Tibial nerve (tissue), 3 donors: ENCODE results near the gene LRRC37A.
"Not testable (repeated sequence)": the region's sequence is repeated elsewhere in the genome, so short reads cannot be mapped to it uniquely, and the experiment has no call there.

ENCODE experiments used
- EP300 ChIP-seq, 2 donors: sonication (generic); formaldehyde crosslinking; IDR thresholded peaks; one replicate each; pipeline ENCODE4 v1.6.1; 2017; ENCODE audit warnings: antibody characterized with exemption in 2 of 2, mild to moderate bottlenecking in 1 of 2
- POLR2A ChIP-seq, 2 donors: fragments of 450-650 bp; IDR thresholded peaks; one replicate each; pipeline ENCODE4 v1.6.1; 2017; ENCODE audit warnings: antibody characterized with exemption in 2 of 2, mild to moderate bottlenecking in 2 of 2, moderate library complexity in 2 of 2

DNA sequence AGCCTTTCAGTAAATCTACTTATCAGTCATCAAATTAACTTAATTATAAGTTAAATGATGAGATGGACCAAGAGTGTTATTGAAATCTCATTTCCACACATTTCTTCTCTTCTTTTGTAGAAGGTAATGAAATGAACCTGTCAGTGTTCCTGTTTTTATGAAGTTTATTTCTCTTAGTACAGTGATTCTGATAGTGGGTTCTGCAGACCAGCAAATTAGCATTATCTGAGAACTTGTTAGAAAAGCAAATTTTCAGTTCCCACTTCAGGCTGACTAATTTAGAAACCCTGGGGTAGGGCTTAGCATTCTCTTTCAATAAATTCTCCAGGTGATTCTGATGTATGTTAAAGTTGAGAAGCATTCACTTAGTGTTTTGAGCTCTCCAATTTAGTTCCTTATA, 90.6 kb downstream of the LRRC37A start:
- not testable (repeated sequence) for TF ChIP-seq EP300, POLR2A (IDR thresholded peaks at IDR 0.05)
